Loucy (cell line): ENCODE results near the gene NHERF1.

Experiments used
- H2AFZ ChIP-seq: fragments of 200-600 bp; sonication (generic); 2 replicates; pipeline ENCODE4 v1.6.0; 2016; ENCODE audit warnings: antibody characterized with exemption, mild to moderate bottlenecking, low read length, moderate library complexity
- H3F3A ChIP-seq: fragments of 200-600 bp; 2 replicates; pipeline ENCODE4 v1.6.0; 2016; ENCODE audit warnings: antibody characterized with exemption, low read depth, mild to moderate bottlenecking
- H3K27me3 ChIP-seq: fragments of 200-600 bp; sonication (generic); 2 replicates; pipeline ENCODE4 v1.6.1; 2014; ENCODE audit warnings: low read length, mild to moderate bottlenecking; ENCODE audit not compliant: insufficient read depth, poor library complexity, severe bottlenecking
- H3K36me3 ChIP-seq: fragments of 200-600 bp; sonication (generic); 2 replicates; pipeline ENCODE4 v1.6.1; 2016; ENCODE audit warnings: low read length; ENCODE audit not compliant: insufficient read depth
- H3K4me1 ChIP-seq: fragments of 200-600 bp; sonication (generic); 2 replicates; pipeline ENCODE4 v1.5.1; 2014; ENCODE audit warnings: low read length, mild to moderate bottlenecking; ENCODE audit not compliant: insufficient read depth, poor library complexity, severe bottlenecking
- H3K4me2 ChIP-seq: fragments of 200-600 bp; sonication (generic); 2 replicates; pipeline ENCODE4 v1.6.0; 2014; ENCODE audit warnings: antibody characterized with exemption, low read length, low read depth, mild to moderate bottlenecking; ENCODE audit not compliant: poor library complexity, severe bottlenecking
- H3K4me3 ChIP-seq: fragments of 200-600 bp; sonication (generic); 2 replicates; pipeline ENCODE4 v1.5.1; 2014; ENCODE audit warnings: low read length, mild to moderate bottlenecking, mixed read lengths; ENCODE audit not compliant: poor library complexity, severe bottlenecking
- H3K79me2 ChIP-seq: fragments of 200-600 bp; sonication (generic); 2 replicates; pipeline ENCODE4 v1.6.1; 2014; ENCODE audit warnings: low read length; ENCODE audit not compliant: insufficient read depth
- H3K9ac ChIP-seq: fragments of 200-600 bp; sonication (generic); 2 replicates; pipeline ENCODE4 v1.6.0; 2014; ENCODE audit warnings: mild to moderate bottlenecking, low read depth, low read length, moderate library complexity; ENCODE audit not compliant: poor library complexity, severe bottlenecking
- H3K9me2 ChIP-seq: fragments of 200-600 bp; sonication (generic); replicated peaks from 2 replicates; pipeline ENCODE4 v1.6.1; 2016; ENCODE audit warnings: low read depth, low read length, mixed read lengths
- H3K9me3 ChIP-seq: fragments of 200-600 bp; sonication (generic); 2 replicates; pipeline ENCODE4 v1.6.1; 2014; ENCODE audit warnings: mild to moderate bottlenecking, antibody characterized with exemption, low read length, low read depth; ENCODE audit not compliant: insufficient read depth
- H4K20me1 ChIP-seq: fragments of 200-600 bp; sonication (generic); 2 replicates; pipeline ENCODE4 v1.6.0; 2014; ENCODE audit warnings: antibody characterized with exemption, low read length, mild to moderate bottlenecking; ENCODE audit not compliant: insufficient read depth, poor library complexity, severe bottlenecking
- EZH2phosphoT487 ChIP-seq: fragments of 200-600 bp; IDR thresholded peaks from 2 replicates; pipeline ENCODE4 v1.6.1; 2018; ENCODE audit warnings: antibody characterized with exemption, mild to moderate bottlenecking, moderate library complexity, borderline replicate concordance
- TF ChIP-seq, protein P1 (sequence below): fragments of 200-600 bp; sonication (generic); conservative IDR thresholded peaks from 2 replicates; pipeline ENCODE4 v1.5.1; 2014; ENCODE audit warnings: mild to moderate bottlenecking, antibody characterized with exemption, low read length

The NHERF1 gene

DNA sequence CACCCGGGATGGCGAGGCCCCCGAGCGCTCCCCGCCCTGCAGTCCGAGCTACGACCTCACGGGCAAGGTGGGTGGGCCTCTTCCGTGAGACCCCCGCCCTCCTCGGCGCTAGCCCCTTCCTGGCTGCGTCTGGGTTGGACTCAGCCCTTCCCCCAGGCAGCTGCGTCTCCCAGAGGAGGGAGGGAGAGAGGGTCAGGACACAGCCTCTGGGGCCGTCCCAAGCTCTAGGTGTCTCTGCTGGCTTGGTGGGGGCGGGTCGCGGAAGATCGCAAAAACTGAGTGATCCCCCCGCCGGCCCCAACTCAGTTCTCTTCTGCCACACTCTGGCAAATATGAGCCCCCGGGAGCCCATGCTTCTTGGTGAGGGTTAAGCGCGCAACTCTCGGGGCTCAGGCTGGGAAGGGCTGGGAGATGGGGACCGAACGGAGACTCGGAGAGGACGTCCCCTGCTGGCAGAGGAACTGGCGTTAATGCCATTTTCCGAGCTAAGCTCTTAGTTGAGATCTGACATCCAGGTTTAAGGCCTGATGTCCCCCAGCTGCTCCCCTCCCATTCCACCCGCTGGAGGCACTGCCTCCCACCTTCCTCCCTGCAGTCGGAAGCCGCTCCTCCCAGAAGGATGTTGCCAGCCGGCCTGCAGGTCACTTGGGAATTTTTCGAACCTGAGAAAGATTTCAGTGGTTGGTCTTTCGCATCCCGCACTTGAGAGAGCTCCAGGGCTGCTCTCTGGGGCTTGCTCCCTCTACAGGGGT is 11.0 kb upstream of the NHERF1 start:
- H3K4me1 ChIP-seq = peaks cover 54% of the 10 kb centered on the region
- H2AFZ ChIP-seq = no peak overlapping the region
- H3K4me3 ChIP-seq = peak overlapping the region; percentile 92
- H3K27me3 ChIP-seq = no peaks in the 10 kb centered on the region
- no peaks in the 10 kb centered on the region for H3K9me2 ChIP-seq
- H3K79me2 ChIP-seq = peaks cover 41% of the 10 kb centered on the region
- H4K20me1 ChIP-seq = no peaks in the 10 kb centered on the region
- peak overlapping the region; percentile 68 for H3K4me2 ChIP-seq
- TF ChIP-seq, protein P1, sequence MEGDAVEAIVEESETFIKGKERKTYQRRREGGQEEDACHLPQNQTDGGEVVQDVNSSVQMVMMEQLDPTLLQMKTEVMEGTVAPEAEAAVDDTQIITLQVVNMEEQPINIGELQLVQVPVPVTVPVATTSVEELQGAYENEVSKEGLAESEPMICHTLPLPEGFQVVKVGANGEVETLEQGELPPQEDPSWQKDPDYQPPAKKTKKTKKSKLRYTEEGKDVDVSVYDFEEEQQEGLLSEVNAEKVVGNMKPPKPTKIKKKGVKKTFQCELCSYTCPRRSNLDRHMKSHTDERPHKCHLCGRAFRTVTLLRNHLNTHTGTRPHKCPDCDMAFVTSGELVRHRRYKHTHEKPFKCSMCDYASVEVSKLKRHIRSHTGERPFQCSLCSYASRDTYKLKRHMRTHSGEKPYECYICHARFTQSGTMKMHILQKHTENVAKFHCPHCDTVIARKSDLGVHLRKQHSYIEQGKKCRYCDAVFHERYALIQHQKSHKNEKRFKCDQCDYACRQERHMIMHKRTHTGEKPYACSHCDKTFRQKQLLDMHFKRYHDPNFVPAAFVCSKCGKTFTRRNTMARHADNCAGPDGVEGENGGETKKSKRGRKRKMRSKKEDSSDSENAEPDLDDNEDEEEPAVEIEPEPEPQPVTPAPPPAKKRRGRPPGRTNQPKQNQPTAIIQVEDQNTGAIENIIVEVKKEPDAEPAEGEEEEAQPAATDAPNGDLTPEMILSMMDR = peak; percentile 61
- TF ChIP-seq EZH2phosphoT487 = no peak
- no peaks in the 10 kb centered on the region for H3K36me3 ChIP-seq
- H3F3A ChIP-seq = peaks cover 7% of the 10 kb centered on the region; the same call in 1 of the 2 replicates
- H3K9ac ChIP-seq = peak overlapping the region; percentile 99
- H3K9me3 ChIP-seq = no peaks in the 10 kb centered on the region

DNA sequence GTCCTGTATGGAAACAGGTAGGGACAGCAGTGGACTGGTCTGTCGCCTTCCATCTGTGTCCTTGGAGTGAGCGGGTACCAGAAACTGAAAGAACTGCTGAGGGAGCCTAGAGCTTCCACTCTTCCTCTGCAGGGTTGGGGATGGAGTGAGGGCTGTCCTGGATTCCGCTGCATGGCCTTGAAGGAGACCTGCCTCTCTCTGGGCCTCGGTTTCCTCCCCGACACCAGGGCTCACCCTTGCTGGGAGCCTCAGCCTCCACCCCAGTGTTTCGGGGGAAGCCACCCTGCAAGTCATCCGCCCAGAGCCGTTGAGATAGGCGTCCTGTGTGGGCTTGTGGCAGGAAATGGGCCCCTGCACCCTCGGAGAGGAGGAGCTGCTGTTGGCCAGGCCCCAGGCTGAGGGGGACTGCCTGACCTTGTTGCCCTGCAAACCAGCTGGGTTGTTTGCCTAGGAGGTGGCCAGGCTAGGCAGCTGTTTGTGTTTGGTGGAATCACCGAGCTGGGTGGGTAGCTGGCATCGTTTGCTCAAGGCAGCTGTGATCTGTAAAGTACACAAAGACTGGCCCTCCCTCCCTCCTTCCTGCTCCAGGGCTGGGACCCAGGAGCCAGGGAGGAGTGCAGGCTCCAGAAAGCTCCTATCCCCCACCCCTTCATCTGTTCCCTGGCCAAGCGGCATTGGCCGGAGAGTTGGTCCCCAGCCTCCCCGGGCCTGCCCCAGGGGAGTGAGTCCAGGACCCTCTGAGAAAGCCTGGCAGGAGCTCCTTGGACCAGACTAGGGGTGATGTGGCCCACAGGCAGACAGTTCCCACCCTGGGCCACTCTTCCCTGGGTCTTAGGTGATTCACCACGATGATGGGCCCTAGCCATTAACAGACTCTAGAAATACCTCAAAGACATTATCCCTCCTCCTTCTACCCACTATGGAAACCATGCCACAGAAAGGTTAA is 10.1 kb upstream of the NHERF1 start:
- H3K4me2 ChIP-seq = peak overlapping the region; percentile 78
- TF ChIP-seq, protein P1 = no peak
- no peak for TF ChIP-seq EZH2phosphoT487

DNA sequence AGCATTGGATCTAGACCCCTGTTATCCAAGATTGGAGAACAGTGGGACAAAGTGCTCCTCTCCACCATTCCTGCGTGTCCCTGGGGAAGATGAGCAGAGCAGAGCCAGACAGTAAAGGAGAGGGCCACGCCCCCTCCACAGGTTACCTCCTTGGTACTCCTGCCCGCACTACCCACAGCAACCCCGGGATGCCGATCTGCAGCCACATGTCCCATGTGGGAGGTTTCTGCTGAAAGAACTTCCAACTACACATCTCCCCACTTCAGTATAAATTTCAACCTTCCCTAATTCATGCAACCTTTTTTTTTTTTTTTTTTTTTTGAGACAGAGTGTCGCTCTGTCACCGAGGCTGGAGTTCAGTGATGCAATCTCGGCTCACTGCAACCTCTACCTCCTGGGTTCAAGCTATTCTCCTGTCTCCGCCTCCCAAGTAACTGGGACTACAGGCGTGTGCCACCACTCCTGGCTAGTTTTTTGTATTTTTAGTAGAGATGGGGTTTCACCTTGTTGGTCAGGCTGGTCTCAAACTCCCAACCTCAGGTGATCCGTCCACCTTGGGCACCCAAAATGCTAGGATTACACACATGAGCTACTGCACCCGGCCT is 9.1 kb upstream of the NHERF1 start:
- Histone ChIP-seq H3K9me2 (no peaks in the 10 kb centered on the region), H3F3A (peaks cover 15% of the 10 kb centered on the region; the same call in 1 of the 2 replicates), H3K4me3 (peak overlapping the region; percentile 92), H2AFZ (no peak overlapping the region), H3K79me2 (peaks cover 56% of the 10 kb centered on the region), H3K27me3 (no peaks in the 10 kb centered on the region), H3K9ac (peak overlapping the region; percentile 99), H3K36me3 (no peaks in the 10 kb centered on the region), H4K20me1 (no peaks in the 10 kb centered on the region), H3K9me3 (no peaks in the 10 kb centered on the region), H3K4me2 (peak overlapping the region; percentile 78), H3K4me1 (peaks cover 63% of the 10 kb centered on the region)
- TF ChIP-seq EZH2phosphoT487 = no peak
- TF ChIP-seq, protein P1 = no peak

More for the DNA sequence above, 10.1 kb upstream of the NHERF1 start:
- H3K9me3 ChIP-seq = no peaks in the 10 kb centered on the region
- H3K9me2 ChIP-seq = no peaks in the 10 kb centered on the region
- peaks cover 46% of the 10 kb centered on the region for H3K79me2 ChIP-seq
- H3K4me1 ChIP-seq = peaks cover 61% of the 10 kb centered on the region
- H4K20me1 ChIP-seq = no peaks in the 10 kb centered on the region
- peaks cover 14% of the 10 kb centered on the region; the same call in 1 of the 2 replicates for H3F3A ChIP-seq
- H3K4me3 ChIP-seq = peak overlapping the region; percentile 92
- H2AFZ ChIP-seq = no peak overlapping the region
- no peaks in the 10 kb centered on the region for H3K36me3 ChIP-seq
- peak overlapping the region; percentile 99 for H3K9ac ChIP-seq
- H3K27me3 ChIP-seq = no peaks in the 10 kb centered on the region
